ENCODE measurements around the gene MUC20.
"Not testable (repeated sequence)": the region's sequence is repeated elsewhere in the genome, so short reads cannot be mapped to it uniquely, and the experiment has no call there.

MUC20 gene

GRCh38 chr3:195711091-195711812 lies 9.5 kb upstream of the MUC20 start:
- not testable (repeated sequence) for DNase-seq

GRCh38 chr3:195711813-195712534 lies 8.8 kb upstream of the MUC20 start:
- DNase-seq = no peak

- not testable (repeated sequence) for DNase-seq
Observed at GRCh38 chr3:195712535-195712910, 8.3 kb upstream of the MUC20 start.

DNA sequence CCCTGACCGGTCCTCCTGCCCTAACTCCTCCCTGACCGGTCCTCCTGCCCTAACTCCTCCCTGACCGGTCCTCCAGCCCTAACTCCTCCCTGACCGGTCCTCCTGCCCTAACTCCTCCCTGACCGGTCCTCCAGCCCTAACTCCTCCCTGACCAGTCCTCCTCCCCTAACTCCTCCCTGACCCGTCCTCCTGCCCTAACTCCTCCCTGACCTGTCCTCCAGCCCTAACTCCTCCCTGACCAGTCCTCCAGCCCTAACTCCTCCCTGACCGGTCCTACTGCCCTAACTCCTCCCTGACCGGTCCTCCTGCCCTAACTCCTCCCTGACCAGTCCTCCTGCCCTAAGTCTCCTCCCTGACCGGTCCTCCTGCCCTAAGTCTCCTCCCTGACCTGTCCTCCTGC lies 7.6 kb upstream of the MUC20 start:
- not testable (repeated sequence) for DNase-seq

- no peak for DNase-seq
Observed at GRCh38 chr3:195714380-195715011, 6.3 kb upstream of the MUC20 start.

DNA sequence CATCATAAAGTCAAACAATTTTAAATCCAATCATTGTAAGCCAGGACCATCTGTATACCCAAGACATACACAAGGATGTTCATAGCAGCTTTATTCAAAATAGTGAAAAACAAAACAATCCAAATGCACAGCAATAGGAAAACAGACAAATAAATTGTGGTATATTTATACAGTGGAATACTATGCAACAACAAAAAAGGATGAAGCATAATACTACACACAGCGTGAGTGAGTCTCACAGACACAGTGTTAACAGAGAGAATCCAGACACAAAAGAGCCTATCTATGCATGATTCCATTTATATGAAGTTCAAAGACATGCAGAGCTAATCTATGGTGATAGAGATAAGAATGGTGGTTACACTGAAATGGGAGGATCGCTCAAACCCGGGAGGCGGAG lies 5.6 kb upstream of the MUC20 start:
- DNase-seq = no peak

- no peak for DNase-seq
Observed at GRCh38 chr3:195715583-195716266, 5.1 kb upstream of the MUC20 start.

DNA sequence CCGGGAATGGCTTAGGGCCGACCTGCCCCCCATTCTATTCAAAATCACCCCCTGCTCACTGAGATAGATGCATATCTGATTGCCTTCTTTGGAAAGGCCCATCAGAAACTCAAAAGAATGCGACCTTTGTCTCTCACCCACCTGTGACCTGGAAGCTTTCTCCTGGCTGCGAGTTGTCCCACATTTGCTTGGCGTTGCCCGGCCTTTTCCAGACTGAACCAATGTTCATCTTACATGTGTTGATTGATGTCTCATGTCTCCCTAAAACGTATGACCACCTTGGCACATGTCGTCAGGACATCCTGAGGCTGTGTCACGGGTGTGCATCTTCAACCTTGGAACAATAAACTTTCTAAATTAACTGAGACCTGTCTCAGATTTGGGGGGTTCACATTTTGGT lies 3.4 kb upstream of the MUC20 start:
- DNase-seq = no peak

- no peak for DNase-seq
Observed at GRCh38 chr3:195717852-195718476, 2.8 kb upstream of the MUC20 start.

GRCh38 chr3:195718477-195718984 lies 2.2 kb upstream of the MUC20 start:
- no peak for DNase-seq

- DNase-seq = not testable (repeated sequence)
Observed at GRCh38 chr3:195719514-195720254, 1.1 kb upstream of the MUC20 start.

DNA sequence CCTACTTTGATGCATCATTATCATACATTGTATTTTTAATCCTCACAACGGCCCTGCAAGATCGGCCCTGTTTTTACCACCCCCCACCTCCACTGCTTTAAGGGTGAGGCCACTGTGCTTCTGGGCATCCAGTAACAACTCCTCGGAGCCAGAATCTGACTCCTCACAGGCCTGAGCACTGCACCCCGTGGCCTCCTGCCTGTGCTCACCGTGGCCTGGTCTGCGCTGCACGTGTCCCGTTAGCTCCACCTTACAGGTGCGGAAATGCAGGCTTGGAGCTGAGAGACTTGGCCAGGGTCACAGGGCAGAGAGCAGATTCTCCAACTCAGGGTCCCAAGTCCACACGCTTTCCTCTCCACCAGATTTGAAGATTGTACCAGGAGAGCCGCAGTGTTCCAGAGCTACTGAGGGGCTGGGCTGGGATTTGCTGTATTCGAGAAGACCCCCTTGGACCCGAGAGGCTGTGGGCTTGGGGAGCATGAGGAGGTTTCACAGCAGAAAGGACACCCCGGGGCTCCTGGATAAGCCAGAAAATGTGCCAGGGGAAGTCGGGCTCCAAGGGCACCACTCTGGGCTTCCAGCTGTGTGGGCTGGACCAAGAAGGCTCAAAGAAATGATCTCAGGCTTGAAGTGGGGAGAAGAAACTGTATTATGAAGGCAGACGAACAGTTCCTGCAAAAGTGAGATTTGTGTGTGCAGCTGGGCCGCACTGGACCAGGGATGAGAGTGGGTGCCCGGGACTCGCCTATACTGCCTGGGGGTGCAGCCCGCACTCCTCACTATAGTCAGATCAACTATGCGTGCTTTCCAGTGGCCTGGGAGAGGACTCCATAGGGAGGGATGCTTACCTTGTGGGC lies 1.6 kb downstream of the MUC20 start:
- DNase-seq = not testable (repeated sequence)

- DNase-seq = not testable (repeated sequence)
Observed at GRCh38 chr3:195722996-195723345, 2.2 kb downstream of the MUC20 start.

GRCh38 chr3:195724363-195724762 lies 3.6 kb downstream of the MUC20 start:
- DNase-seq = not testable (repeated sequence)

- not testable (repeated sequence) for DNase-seq
Observed at GRCh38 chr3:195725916-195726740, 5.3 kb downstream of the MUC20 start.

GRCh38 chr3:195727606-195728195 lies 6.9 kb downstream of the MUC20 start:
- no peak for DNase-seq

- not testable (repeated sequence) for DNase-seq
Observed at GRCh38 chr3:195728789-195729188, 8.0 kb downstream of the MUC20 start.

DNA sequence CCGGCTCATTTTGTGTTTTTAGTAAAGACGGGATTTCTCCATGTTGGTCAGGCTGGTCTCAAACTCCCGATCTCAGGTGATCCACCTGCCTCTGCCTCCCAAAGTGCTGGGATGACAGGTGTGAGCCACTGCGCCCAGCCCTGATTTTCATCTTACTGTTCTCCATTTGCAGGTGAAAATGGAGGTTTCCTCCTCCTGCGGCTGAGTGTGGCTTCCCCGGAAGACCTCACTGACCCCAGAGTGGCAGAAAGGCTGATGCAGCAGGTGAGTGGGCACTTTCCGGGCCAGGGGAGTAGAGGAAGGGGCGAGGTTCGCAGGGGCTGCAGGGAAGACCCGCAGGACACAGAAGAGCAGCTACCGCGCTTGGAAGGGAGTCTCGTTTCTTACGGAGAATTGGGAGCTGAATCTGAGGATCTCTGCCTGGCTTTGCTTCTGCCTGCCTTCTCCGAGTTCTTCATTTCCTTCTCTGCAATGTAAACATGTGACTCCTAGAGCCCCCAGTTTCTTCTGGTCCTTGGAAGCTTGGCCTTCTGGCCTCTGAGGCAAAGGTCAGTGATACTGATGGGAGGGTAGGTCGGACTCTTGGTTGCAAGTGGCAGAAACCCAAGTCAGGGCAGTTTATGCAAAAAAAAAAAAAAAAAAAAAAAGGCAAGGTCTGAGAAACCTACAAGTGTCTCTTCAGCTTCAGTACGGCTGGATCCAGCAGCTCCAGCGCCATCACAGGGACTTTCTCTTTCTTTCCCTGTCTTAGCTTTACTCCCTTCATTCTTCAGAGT lies 8.9 kb downstream of the MUC20 start:
- no peak for DNase-seq

Data from activated gamma-delta T cell treated with Interleukin-2 at 50 U/mL for 16 hours (primary cell).